Activated CD8-positive, alpha-beta memory T cell treated with anti-CD3 and anti-CD28 coated beads for 24 hours (primary cell): Measurements from ENCODE around the gene GLYR1.

ENCODE experiments used
- DNase-seq: peaks from one replicate; pipeline ENCODE4 v3.0.0-alpha.2; 2020

GLYR1 gene

GRCh38 chr16:4879049-4879448 lies 32.0 kb upstream of the GLYR1 start:
- no peak for DNase-seq

DNA sequence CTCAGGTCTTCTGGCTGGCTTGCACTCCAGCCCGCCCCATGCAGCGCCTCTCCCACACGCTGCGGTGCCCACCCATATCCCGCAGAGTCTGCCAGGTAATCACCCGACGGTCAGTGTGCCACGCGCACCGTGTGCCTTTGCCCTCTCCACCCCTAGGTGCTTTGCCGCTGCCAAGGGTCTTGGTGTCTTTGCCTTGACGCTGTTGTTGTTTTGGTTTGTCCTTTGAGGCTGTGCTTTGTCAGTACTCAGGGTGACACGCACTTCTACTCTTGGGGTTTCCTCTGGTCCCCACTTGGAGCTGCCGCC lies 30.2 kb upstream of the GLYR1 start:
- DNase-seq, result no peak

GRCh38 chr16:4876646-4877379 lies 29.7 kb upstream of the GLYR1 start:
- DNase-seq, result no peak

- DNase-seq, result no peak
Measured at GRCh38 chr16:4874666-4875065, 27.6 kb upstream of the GLYR1 start.

DNA sequence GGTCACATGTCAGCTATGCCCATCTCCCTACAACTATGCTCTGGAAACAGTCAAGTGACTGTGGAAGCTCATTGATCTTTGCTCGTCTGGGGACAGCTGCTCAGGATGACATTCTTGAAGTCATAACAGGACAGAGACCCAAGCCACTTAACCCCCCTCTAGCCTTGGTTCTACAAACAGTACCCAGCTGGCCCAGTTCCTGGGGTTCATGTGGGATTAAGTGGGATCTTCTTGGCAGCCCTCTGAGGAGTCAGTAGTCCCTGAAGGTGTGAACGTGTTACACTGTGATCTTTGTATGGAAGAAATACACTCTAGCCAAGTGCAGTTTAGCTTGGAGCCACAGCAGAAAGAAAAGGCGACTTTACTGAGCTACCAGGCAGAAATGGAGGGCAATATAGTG lies 26.0 kb upstream of the GLYR1 start:
- no peak for DNase-seq

- no peak for DNase-seq
Measured at GRCh38 chr16:4871071-4871470, 24.0 kb upstream of the GLYR1 start.

DNA sequence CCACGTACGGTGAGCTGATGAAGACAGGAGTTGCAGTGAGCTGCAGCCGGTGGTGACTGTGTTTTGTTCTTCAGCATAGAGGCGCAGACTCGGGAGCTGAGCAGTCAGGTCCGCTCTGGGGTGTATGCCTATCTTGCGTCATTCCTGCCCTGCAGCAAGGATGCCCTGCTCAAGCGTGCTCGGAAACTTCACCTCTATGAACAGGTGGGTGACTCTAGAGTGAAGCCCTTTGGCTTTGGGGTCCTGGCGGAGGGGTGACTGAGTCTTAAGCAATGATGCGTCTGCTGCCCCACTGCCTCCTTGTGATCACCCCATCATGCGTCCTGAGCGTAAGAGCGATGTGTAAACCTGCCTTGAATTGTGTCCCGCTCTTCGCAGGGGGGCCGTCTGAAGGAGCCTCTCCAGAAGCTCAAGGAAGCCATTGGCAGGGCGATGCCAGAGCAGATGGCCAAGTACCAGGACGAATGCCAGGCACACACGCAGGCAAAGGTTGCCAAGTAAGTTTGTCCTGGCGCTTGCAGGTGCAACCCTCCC lies 23.1 kb upstream of the GLYR1 start:
- DNase-seq, result no peak

DNA sequence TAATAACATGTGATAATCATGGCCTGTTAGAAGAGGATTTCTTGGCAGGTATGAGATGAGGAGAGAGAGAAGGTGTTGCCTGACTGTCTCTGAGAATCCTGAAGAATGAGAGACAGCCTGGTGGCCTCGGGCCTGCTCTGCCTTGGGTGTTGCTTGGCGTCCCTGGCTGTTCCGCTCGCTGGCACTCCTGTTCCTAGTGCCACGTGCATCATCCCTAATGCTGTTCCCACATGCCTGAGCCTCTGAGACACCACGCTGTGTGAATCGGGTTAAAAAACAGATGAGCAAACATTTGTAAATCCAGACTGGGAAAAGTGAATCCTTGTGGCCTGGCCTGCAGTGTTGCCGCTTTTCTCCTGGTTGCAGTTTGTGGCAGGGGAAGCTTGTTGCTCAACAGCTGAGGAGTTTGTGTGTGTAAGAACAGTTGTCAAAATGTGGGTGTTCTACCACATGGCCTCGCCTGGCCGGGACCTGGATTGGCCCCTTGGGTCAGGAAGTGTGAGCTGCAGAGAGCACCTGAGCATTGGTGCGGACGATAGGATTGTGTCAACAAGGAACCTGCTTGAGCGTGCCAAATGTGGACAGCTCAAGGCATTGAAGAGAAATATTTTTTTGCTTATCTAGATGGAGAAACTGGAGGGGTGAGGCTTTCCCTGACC lies 22.2 kb upstream of the GLYR1 start:
- DNase-seq, result no peak

GRCh38 chr16:4868535-4868934 lies 21.4 kb upstream of the GLYR1 start:
- no peak for DNase-seq

GRCh38 chr16:4868026-4868425 lies 20.9 kb upstream of the GLYR1 start:
- no peak for DNase-seq

- DNase-seq, result no peak
Measured at GRCh38 chr16:4866586-4866985, 19.5 kb upstream of the GLYR1 start.

DNA sequence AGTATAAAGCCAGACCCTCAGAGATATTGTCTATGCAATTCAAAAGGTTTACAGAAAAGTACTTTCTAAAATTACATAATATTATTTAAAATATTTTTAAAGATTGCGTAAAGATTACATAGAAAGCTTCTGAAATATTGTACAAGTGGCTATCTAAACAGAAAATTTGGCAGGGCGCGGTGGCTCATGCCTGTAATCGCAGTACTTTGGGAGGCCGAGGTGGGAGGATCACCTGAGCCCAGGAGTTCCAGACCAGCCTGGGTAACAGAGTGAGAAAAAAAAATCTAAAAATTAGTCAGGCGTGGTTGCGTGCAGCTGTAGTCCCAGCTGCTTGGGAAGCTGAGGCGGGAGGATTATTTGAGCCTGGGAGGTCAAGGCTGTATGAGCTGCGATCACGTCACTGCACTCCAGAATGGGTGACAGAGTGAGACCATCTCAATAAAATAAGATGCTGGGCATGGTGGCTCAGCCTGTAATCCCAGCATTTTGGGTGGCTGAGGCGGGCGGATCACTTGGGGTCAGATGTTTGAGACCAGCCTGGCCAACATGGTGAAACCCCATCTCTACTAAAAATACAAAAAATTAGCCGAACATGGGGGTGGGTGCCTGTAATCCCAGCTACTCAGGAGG lies 18.3 kb upstream of the GLYR1 start:
- DNase-seq, result no peak

DNA sequence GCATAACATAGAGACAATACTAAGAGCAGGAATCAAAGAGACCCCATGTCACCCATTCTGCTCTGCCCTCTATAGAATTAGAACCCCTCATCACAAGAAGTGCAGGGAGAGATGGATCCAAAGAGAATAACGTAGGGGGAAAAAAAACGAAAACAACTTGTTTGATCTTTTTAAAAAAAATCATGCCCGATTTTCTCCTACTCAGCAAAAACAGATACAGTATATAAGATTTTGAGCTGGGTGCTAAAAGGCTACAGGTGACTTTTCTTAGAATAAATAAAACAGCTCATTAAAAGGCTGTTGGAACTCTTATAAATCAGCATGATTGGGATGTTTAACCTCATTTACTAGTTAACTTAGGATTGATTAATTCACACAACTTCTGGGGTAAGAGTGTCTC lies 17.6 kb upstream of the GLYR1 start:
- DNase-seq, result no peak

DNA sequence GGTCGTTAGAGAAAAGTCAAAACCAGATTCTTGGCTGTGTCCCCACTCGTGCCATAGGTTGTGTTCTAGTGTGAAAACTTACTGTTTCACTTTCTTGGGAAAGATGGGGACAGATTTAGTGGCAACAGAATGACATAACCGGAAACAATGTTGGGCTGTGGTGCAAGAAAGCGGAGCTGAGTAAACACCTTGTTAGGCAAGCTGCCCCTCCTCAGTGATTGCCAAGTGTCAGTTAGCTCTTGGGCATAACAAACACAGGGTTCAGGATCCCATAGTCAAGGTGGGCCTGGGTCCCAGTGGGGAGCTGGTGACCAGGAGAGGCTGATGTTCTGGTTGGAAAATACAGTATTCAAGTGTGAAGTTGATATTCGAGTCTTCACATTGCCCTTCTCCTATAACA lies 15.6 kb upstream of the GLYR1 start:
- no peak for DNase-seq

DNA sequence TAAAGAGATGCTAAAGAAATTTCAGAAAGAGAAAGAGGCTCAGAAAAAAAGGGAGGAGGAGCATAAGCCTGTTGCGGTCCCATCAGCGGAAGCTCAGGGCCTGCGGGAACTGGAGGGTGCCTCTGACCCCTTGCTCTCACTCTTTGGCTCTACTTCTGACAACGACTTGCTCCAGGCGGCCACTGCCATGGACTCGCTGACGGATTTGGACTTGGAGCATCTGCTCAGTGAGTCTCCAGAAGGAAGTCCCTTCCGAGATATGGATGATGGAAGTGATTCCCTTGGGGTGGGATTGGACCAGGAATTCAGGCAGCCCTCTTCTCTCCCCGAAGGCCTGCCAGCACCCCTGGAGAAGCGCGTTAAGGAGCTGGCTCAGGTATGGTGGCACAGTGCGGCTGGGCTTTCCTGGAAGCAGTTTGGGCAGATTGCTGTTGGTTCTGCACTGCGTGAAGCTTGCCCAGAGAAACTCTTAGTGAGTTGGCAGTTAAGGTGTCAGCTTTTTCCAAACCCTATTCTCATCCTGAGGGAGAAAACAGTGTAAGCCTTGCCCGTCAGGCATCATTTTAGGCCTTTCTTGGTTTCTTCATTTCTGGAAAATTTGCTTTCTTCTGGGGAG lies 13.7 kb upstream of the GLYR1 start:
- DNase-seq, result no peak

DNA sequence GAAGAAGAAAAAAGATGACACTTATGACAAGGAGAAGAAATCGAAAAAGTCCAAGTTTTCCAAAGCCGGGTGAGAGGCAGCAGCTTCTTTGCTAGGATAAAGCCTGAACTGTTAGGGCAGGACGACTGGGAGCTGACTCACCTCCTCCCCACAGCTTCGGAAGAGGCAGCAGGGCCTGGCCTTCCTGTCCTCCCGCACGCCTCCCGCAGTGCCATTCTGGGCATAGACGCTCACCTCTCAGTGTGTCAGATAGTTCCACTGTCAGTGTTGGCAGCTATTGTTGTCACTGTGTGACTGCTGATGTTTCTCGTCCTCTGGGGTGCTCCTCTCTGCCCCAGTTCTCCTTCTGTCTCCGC lies 12.8 kb upstream of the GLYR1 start:
- no peak for DNase-seq

DNA sequence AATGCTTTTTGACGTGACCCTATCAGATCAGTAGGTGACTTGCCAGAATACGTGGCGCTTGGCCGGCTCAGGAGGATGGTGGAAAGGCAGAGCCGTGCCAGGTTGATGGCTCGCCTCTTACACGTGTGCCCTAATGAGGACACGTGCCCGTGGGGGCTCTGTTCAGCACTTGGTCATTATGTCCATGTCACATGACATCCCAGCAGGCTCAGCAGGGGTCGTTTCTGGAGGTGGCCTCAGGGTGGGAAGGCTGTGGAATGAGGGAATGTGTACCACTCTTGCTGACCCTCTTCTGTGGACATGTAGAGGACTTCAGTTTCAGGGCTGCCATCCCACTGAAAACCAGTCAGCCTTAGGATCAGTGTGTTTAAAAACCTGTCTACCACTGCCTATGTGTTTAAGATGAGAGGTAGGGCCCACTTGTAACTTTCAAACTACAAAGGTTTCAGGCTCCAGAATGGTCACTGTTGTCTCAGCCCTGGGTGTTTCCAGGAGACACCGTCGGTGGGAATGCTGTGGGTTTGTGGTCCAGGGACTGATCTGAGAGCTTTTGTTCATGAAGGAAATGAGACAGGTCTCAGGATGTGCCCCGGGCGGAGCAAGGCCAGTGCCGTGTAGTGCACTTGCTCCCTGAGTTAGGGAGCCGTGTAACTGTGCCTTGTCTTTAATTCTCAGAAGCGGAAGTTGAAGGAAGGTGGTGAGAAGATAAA lies 12.3 kb upstream of the GLYR1 start:
- DNase-seq, result no peak

- no peak for DNase-seq
Measured at GRCh38 chr16:4855804-4856203, 8.7 kb upstream of the GLYR1 start.

DNA sequence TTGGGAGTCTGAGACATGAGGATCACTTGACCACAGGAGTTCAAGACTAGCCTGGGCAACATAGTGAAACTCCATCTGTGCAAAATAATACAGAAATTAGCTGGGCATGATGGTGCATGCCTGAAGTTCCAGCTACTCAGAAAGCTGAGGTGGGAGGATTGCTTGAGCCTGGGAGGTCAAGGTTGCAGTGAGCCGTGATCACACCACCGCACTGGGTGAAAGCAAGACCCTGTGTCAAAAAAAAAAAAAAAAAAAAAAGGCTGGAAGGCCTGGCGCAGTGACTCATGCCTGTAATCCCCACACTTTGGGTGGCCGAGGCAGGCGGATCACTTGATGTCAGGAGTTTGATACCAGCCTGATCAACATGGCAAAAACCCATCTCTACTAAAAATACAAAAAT lies 8.3 kb upstream of the GLYR1 start:
- DNase-seq, result no peak

- DNase-seq, result no peak
Measured at GRCh38 chr16:4852221-4852872, 5.3 kb upstream of the GLYR1 start.

DNA sequence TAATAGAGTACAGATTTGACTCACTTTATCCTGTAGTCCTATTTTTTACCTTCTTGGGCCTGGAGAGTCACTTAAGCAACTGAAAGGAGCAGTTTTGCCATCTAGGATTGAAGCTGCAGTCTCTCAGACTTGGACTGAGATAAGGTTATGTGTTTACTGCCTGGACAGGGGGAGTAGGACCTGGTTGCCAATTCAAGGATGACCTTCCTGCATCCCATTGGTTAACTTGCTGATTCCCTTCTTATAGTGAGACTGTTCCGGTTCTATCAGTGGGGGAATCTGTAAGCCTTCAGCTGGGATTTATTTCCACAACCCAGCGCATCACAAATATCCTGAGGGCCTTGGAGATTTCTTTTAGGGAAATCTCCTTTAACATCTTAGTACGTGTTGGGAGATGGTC lies 3.1 kb upstream of the GLYR1 start:
- no peak for DNase-seq

GRCh38 chr16:4847774-4848587 lies 893 bp upstream of the GLYR1 start:
- DNase-seq, result no peak
